GM08714 (cell line): Measurements from ENCODE around the gene DCD.
"Not testable (repeated sequence)": the region's sequence is repeated elsewhere in the genome, so short reads cannot be mapped to it uniquely, and the experiment has no call there.

Experiments used
- H3K4me3 ChIP-seq: fragments of 200-500 bp; sonication (Bioruptor generic); 2 replicates; pipeline ENCODE4 v1.5.1; 2014; ENCODE audit warnings: mild to moderate bottlenecking, low read length, inconsistent platforms
- ZNF274 ChIP-seq: IDR thresholded peaks from 2 replicates; pipeline ENCODE4 v1.6.1; 2012; ENCODE audit warnings: mild to moderate bottlenecking, low read depth, low read length

The DCD gene

GRCh38 chr12:54648265-54648664, at the start of gene DCD:
Gene DCD (minus strand): TSS chr12:54648365. CDS start chr12:54648303, 62 bp downstream.
- no peak for TF ChIP-seq ZNF274
- H3K4me3 ChIP-seq, result no peak within 1 kb of the TSS

GRCh38 chr12:54697851-54698250, 49.7 kb upstream of the DCD start:
- H3K4me3 ChIP-seq, result no peak overlapping the region
- no peak for TF ChIP-seq ZNF274

DNA sequence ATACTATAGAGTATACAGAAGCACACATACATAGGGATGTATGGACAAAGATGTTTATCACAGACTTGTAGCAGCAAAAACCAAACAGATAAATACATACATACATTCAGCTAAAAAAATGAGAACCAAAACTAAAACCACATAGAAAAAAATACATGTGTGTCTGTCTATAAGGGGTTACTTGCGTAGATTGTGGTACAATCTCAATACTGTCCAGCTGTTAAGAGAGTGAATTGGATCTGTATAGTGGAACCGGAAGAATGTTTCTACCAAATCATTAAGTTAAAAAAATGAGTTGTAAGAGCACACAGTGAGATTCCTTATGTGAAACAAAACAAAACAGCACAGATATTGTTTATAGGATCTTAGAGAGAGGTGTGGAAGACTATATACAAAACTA, 44.2 kb upstream of the DCD start:
- no peak for TF ChIP-seq ZNF274
- no peak overlapping the region for H3K4me3 ChIP-seq

- H3K4me3 ChIP-seq, result no peak overlapping the region
- no peak for TF ChIP-seq ZNF274
Observed at GRCh38 chr12:54689984-54690383, 41.8 kb upstream of the DCD start.

- H3K4me3 ChIP-seq, result no peak overlapping the region
- TF ChIP-seq ZNF274, result no peak
Observed at GRCh38 chr12:54689034-54689372, 40.8 kb upstream of the DCD start.

- H3K4me3 ChIP-seq, result no peak overlapping the region
- no peak for TF ChIP-seq ZNF274
Observed at GRCh38 chr12:54688309-54689033, 40.3 kb upstream of the DCD start.

GRCh38 chr12:54684636-54685630, 36.8 kb upstream of the DCD start:
- no peak for TF ChIP-seq ZNF274
- H3K4me3 ChIP-seq, result no peak overlapping the region

GRCh38 chr12:54683398-54683797, 35.2 kb upstream of the DCD start:
- H3K4me3 ChIP-seq, result no peak overlapping the region
- TF ChIP-seq ZNF274, result no peak

DNA sequence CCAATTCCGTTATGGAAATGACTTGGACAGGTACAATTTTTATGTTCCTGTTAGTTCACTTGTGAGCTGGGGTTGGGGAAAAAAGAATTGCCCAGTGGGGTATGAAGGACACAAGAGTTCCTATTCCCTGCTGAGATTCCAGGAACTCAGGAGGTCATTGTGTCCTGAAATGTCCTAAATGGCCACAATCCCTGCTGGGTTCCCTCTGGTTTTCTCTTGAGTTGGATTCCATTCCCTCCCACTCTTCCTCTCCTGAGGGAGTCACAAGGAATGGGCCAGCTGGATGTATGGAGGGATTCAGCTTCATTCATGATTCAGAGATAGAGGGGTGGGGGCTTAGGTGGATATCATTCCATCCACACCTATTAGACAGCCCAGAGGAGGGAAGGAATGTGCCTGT, 34.5 kb upstream of the DCD start:
- H3K4me3 ChIP-seq, result no peak overlapping the region
- TF ChIP-seq ZNF274, result no peak

DNA sequence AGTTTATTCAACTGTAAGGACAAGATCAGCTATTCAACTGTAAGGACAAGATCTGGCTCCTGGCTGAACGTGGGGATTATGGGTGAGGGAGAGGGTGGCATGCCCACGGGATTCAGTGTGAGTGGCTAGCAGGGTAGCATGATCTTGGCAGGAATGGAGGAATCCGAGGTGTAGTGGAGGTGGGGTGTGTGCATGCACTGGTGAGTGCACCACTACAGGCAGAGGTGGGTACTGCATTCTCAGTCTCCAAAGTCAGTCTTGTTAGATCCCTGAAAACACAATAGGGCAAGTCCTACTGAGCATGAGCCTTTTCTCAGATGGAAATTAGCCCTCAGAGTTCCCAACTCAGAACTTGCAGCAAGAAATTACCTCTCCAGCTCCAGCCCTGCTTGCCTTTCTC, 32.2 kb upstream of the DCD start:
- TF ChIP-seq ZNF274, result no peak
- H3K4me3 ChIP-seq, result no peak overlapping the region

DNA sequence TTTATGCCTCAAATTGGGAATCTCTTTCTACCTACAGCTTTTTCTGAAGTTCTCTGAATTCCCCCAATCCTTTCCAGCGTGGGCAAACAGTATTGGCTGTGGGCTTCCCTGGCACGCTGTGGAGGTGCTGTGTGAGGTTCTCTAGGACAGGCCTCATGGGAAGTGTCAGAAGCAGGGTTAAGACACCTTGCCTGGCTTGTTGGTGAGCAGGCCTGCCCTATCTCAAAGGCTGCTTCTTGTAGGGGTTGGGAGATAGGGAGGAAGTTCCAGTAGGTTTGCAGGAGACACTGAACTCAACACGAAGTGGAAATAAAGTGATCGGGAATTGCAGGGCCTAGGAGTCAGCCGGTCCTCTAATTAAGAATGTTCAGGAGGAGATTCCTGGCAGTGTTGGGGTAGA, 30.0 kb upstream of the DCD start:
- H3K4me3 ChIP-seq, result no peak overlapping the region
- no peak for TF ChIP-seq ZNF274

DNA sequence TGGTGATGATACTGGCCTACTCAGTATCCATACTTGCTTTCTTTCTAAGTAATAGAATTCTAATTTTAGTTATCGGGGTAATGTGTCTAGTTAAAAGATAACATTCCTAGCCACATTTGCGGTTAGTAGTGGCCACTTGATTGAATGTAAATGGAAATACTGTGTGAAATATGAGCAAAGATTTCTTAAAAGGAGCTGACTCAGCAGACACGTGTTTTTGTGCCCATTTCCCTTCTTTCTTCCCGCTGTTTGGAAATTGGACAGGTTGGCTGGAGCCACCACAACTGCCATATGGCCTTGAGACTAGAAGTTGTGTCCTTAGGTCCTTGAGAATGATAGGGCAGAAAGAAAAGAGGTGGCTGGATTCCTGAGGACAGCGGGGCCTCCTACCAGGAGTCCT, 19.8 kb upstream of the DCD start:
- no peak overlapping the region for H3K4me3 ChIP-seq
- TF ChIP-seq ZNF274, result no peak

GRCh38 chr12:54666008-54666407, 17.8 kb upstream of the DCD start:
- no peak for TF ChIP-seq ZNF274
- H3K4me3 ChIP-seq, result no peak overlapping the region

DNA sequence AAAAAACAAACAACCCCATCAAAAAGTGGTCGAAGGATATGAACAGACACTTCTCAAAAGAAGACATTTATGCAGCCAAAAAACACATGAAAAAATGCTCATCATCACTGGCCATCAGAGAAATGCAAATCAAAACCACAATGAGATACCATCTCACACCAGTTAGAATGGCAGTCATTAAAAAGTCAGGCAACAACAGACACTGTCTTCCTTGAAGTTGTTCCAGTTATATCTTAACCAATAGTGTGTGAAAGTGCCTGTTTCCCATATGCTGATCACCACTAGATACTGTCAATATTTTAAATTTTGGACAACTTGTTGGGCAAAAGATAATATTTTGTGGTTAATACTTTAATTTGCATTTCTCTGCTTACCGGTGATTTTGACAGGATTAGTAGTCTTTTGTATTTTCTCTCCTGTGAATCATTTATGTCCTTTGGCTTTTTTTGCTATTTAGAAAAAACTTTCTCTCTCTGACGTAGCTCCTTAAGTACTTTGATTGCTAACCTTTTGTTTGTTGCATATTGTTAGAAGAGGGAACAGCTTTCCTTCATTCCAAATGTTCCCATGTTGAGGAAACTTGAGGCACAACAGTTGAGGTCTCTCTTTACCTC, 17.0 kb upstream of the DCD start:
- H3K4me3 ChIP-seq, result not testable (repeated sequence)

- H3K4me3 ChIP-seq, result no peak overlapping the region
Observed at GRCh38 chr12:54663603-54664002, 15.4 kb upstream of the DCD start.

More at GRCh38 chr12:54663603-54664002, 15.4 kb upstream of the DCD start:
- TF ChIP-seq ZNF274, result no peak
